GM19023 (cell line): ENCODE results near the gene DDX43.
"Not testable (repeated sequence)": the region's sequence is repeated elsewhere in the genome, so short reads cannot be mapped to it uniquely, and the experiment has no call there.

ENCODE experiments used
- ATAC-seq: cut with Tn5 transposase; IDR thresholded peaks from one replicate; pipeline ENCODE4 v1.9.1; 2021; ENCODE audit warnings: mild to moderate bottlenecking, moderate library complexity; ENCODE audit not compliant: unreplicated experiment

DDX43 gene

GRCh38 chr6:73394577-73395354 is at the start of gene DDX43:
Gene DDX43 (plus strand): TSS chr6:73394828. CDS start chr6:73394906, 78 bp downstream.
- peak; percentile 62 for ATAC-seq

GRCh38 chr6:73348550-73349204 is 46.0 kb upstream of the DDX43 start:
- ATAC-seq, result no peak

GRCh38 chr6:73349311-73349710 is 45.3 kb upstream of the DDX43 start:
- ATAC-seq, result no peak

- no peak for ATAC-seq
These were observed 40.7 kb upstream of the DDX43 start, which contains the start of gene DPPA5 for GRCh38 chr6:73353636-73354593. Gene DPPA5 (minus strand): TSS chr6:73354276. CDS start chr6:73354225, 51 bp downstream.

- ATAC-seq, result no peak
These were observed 32.3 kb upstream of the DDX43 start, which contains the start of gene KHDC3L for GRCh38 chr6:73362358-73362757. Gene KHDC3L (plus strand): TSS chr6:73362658. CDS start chr6:73362730, 72 bp downstream.

GRCh38 chr6:73362869-73363536 is 31.6 kb upstream of the DDX43 start:
- no peak for ATAC-seq

GRCh38 chr6:73363537-73363875 is 31.1 kb upstream of the DDX43 start:
- no peak for ATAC-seq

- no peak for ATAC-seq
These were observed 30.5 kb upstream of the DDX43 start for GRCh38 chr6:73364121-73364520.

- ATAC-seq, result no peak
These were observed 30.1 kb upstream of the DDX43 start for GRCh38 chr6:73364549-73364948.

- no peak for ATAC-seq
These were observed 26.8 kb upstream of the DDX43 start for GRCh38 chr6:73367761-73368355.

- ATAC-seq, result no peak
These were observed 26.0 kb upstream of the DDX43 start for GRCh38 chr6:73368675-73369074.

GRCh38 chr6:73369157-73369556 is 25.5 kb upstream of the DDX43 start:
- no peak for ATAC-seq

- no peak for ATAC-seq
These were observed 25.1 kb upstream of the DDX43 start, which contains the start of gene OOEP for GRCh38 chr6:73369563-73369962. Gene OOEP (minus strand): TSS chr6:73369897. CDS start chr6:73369792, 105 bp downstream.

- ATAC-seq, result no peak
These were observed 22.6 kb upstream of the DDX43 start for GRCh38 chr6:73371984-73372383.

- ATAC-seq, result no peak
These were observed 22.1 kb upstream of the DDX43 start for GRCh38 chr6:73372516-73372915.

GRCh38 chr6:73375216-73375615 is 19.4 kb upstream of the DDX43 start:
- ATAC-seq, result no peak

GRCh38 chr6:73377225-73377624 is 17.4 kb upstream of the DDX43 start:
- no peak for ATAC-seq

- ATAC-seq, result not testable (repeated sequence)
These were observed 13.1 kb upstream of the DDX43 start for GRCh38 chr6:73381531-73381930.

- no peak for ATAC-seq
These were observed 12.0 kb upstream of the DDX43 start for GRCh38 chr6:73382462-73383113.

- ATAC-seq, result peak; percentile 18
These were observed 6.2 kb upstream of the DDX43 start for GRCh38 chr6:73388433-73388799.
